ENCODE results near the gene KIAA1191. TPM values are rescaled to one million over a fixed set of nuclear protein-coding genes. Genes with fewer than 3 reads are reported as not detected.
A peak's percentile ranks its signal among the peaks of the same experiment; 100 is the strongest.

The KIAA1191 gene
- total RNA-seq, 1 experiment from 2014 or later, result 46.3 TPM

- no peak for DNase-seq (ENCODE audit: low read depth)
Observed at GRCh38 chr5:176389135-176390123, 27.9 kb upstream of the KIAA1191 start.

DNA sequence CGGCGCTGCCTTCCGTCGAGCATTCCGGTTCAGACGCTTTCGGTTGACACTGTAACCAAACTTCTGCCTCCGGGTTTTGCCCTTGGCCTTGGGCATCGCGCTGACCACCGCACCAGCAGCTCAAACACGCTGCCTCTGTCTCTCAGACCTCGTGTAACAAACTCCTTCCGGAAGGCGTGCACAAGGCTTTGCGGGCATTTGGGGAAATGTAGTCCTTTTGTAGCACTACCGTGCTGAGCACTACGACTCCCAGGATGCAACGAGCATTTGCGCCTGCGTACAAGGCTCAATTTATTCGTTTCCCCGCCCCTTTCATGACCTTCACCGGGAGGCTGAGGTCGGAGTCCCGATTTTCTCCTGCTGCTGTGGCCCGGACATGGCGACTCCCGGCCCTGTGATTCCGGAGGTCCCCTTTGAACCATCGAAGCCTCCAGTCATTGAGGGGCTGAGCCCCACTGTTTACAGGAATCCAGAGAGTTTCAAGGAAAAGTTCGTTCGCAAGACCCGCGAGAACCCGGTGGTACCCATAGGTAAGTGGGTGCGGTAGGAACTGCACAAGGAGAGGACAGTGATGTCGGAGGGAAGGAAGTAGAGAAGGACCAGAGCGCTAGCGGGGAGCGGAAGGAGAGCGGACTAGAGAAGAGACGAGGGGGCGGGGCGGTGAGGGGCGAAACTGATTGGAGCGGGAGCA is 27.0 kb upstream of the KIAA1191 start, which contains the start of the genes HIGD2A and NOP16:
Gene HIGD2A, plus strand, starts transcription at position 308 of the 691 bp plus-strand sequence. Its CDS starts 69 bp downstream, at position 377.
Gene NOP16, minus strand, starts transcription at position 155 of the 691 bp plus-strand sequence. Its CDS starts 59 bp downstream, at position 96.
- peak; percentile 99 for DNase-seq (ENCODE audit: low read depth)

GRCh38 chr5:176388003-176388443 is 26.5 kb upstream of the KIAA1191 start:
- peak; percentile 41 for DNase-seq (ENCODE audit: low read depth)

DNA sequence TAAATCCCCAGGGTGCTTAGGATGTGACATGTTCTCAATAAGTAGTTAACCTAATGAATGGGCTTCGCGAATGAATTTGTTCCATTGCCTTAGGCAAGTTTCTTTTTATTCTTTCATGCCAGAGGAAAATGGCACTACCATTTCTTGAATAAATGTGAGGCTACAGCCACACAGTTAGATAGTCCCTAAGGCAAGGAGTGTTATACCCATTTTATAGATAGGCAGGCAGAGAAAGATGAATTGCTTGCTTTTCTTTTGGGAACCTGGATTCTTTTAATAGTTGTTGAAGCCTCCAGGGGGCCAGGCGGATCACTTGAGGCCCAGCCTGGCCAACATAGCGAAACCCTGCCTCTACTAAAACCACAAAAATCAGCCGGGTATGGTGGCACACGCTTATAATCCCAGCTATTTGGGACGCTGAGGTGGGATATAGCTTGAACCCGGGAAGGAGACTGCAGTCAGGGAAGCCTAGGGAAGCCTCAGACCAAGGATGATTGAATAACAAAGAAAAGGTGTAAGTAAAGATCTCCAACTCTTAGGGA is 25.9 kb upstream of the KIAA1191 start:
- no peak for DNase-seq (ENCODE audit: low read depth)

DNA sequence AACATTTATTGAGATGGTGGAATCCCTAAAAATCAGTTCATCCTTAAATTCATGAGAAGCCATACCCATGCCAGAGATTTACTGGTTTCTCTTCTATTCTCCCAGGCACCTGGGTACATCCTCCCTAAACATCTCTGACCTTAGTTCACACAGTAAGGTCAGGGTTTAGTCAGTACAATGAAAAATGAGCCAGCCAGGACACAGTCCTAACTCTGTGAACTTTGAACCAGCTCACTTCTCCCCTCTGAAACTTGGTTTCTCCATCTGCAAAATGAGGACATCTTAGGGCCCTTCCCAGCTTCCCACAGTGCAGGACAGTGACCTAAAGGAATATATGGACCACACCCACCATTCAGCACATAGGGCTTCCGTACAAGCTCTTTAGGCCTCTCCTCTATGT is 24.9 kb upstream of the KIAA1191 start:
- no peak for DNase-seq (ENCODE audit: low read depth)

DNA sequence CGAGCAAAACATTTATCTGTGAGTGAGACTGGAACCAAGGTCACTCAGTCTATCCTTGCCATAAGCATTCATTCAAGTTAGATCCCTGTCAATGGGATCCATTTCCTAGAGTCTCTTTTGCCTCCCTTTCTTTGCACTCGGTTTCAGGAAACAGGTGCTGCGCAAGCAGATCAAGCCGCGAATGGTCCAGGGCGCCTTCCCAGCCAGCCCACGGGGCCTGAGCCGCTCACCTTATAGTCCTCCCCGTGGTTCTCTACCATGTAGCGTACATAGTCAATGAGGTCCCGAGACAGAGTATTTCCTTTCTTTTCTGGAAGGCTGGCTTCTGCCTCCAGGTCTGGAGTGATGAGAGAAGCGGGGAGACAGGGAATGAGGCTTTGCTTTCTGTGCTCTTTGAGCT is 23.4 kb upstream of the KIAA1191 start:
- no peak for DNase-seq (ENCODE audit: low read depth)

GRCh38 chr5:176384366-176384930 is 22.9 kb upstream of the KIAA1191 start:
- no peak for DNase-seq (ENCODE audit: low read depth)

DNA sequence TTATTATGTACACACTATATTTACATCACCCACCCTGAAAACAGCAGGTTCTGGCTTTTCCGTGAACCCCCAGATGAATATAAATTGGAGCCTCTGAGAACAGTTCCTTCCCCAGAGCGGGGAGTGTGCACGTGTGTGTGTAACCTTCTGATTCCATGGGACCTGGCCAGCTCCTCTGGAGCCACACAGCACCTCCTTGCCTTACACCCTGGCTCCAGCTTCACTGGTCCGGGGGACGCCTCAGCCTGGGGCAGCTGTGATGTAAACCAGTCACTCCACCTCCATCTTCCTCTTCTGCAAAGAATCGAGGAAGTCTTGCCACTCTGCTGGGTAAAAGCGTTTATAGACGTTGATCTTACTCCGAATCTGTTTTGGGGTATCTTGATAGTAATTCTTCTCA is 22.4 kb upstream of the KIAA1191 start:
- DNase-seq (ENCODE audit: low read depth), result no peak

- DNase-seq (ENCODE audit: low read depth), result no peak
Observed at GRCh38 chr5:176383248-176383905, 21.8 kb upstream of the KIAA1191 start.

- no peak for DNase-seq (ENCODE audit: low read depth)
Observed at GRCh38 chr5:176382721-176383120, 21.2 kb upstream of the KIAA1191 start.

- DNase-seq (ENCODE audit: low read depth), result no peak
Observed at GRCh38 chr5:176381979-176382378, 20.4 kb upstream of the KIAA1191 start.

DNA sequence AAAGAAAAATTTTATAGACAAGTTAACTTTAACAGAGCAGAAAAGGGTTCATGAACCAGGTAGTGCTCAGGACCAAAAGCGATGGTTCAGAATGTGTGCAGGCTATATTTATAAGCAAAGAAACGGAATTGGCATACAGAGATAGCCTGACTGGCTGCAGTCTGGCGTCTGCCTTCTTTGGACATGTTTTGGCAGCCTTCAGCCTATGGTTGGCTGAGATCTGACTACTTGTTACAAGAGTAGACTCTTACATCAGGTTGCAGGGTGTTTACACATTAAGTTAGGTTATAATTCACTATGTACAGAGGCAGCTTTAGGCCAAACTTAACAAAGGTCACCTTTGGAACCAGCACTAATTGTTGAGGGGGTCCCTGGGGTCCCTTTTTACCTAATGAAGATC is 19.9 kb upstream of the KIAA1191 start:
- DNase-seq (ENCODE audit: low read depth), result no peak

DNA sequence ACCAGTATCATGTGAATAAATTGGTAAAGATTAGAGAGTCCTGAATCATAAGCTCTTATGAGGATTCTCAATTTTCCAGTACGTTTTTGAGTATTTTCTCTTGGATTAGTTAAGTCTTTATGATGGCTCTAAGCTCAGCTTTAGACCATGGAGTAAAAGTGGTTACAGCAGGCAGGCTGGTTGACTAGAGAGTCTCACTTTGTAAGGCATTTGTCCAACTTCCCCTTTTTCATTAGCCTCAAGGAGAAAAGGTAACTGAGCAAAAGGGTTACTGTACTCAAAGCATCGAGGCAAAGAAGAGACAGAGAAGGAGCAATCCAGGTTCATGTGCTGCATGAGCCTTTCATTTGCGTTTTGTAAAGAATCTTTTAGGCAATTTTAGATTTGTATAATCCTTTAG is 18.3 kb upstream of the KIAA1191 start:
- DNase-seq (ENCODE audit: low read depth), result no peak

- DNase-seq (ENCODE audit: low read depth), result no peak
Observed at GRCh38 chr5:176373100-176373818, 11.7 kb upstream of the KIAA1191 start.

- peak; percentile 34 for DNase-seq (ENCODE audit: low read depth)
Observed at GRCh38 chr5:176371621-176372539, 10.3 kb upstream of the KIAA1191 start.

DNA sequence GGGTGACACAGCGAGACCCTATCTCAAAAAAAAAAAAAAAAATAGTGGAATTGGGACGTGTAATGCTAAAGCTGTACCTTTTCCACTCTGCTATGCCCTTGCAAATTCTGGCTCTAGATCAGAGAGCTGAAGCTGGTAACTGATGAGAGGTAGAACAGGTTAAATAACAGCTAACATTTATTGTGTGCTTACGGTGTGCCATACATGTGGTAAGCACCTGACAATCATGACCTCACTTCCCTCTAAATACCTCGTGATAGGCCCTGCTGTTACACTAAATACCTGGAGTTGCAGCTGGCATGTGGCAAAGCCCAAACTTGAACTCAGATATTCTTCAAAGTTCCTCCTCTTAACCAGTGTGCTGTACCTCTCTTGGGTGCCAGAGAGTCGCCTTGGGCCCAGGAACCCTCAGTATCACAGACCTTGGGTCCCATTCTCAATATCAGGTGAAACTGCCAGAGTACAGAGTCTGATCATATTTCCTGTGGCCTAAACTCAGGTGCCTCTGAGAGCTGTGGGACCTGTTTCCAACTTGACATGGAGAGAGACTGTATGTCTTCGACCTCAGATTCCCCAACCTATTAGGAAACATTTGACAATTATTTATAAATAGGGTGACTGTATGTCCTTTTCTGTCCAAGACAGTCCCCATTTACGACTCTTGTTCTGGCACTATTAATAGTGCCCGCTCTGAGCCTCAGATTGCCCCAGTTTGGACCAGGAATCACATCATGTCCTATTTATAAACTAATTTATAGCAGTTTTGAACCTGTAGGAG is 8.6 kb upstream of the KIAA1191 start:
- no peak for DNase-seq (ENCODE audit: low read depth)

GRCh38 chr5:176368726-176369125 is 7.2 kb upstream of the KIAA1191 start:
- no peak for DNase-seq (ENCODE audit: low read depth)

DNA sequence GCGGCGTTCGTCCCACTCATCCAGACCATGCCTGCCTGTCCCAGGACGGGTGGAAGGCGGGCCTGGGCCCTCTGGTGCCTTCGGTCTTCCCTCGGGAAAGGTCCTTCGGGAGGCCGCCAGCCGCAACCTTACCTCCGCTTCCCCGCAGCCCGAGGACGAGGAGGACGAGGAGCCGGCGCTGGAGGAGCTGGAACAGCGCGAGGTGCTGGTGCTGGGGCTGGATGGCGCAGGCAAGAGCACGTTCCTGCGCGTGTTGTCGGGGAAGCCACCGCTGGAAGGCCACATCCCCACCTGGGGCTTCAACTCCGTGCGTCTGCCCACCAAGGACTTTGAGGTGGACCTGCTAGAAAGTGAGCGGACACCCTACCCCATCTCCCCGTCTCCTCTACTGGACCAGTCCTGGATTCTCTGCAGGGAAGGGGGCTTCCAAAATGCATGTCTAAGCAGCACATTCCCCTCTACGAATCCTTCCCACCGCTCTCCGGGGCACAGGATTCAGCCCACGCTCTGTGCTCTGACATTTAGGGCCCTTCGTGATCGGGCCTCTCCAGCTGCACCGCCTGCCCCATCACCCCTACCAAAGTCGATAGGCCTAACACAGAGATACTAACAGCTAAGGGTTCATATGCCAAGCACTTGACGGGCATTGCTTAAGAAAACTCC is 4.8 kb upstream of the KIAA1191 start:
- no peak for DNase-seq (ENCODE audit: low read depth)

Measured in Daoy (cell line).